Measurements from ENCODE around the gene NKX1-1.

DNA sequence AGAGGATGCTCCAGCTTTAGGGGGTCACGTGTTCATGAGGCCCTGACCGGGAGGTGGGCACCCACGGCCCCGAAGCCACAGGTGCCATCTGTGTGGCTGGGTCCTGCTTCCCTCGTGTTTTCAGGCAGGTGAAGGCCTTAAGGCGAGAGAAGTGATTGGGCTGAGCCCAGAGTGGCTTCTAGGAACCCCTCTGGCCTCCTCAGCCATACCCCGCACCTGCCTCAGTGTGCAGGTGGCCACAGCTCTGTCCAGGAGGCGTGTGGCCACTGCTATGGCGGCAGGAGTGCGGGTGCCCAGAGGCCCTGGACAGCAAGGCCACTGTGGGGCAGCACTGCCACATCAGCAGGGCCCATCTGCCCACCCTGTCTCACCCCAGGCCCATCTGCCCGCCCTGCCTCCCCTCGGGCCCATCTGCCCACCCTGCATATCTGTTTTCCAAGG is 25.0 kb downstream of the NKX1-1 start:
- TF ChIP-seq POLR2A (IDR thresholded peaks at IDR 0.05) (no peak), CTCF (IDR thresholded peaks at IDR 0.05) (no peak)
